ENCODE data around the gene SLC11A1. TPM values are rescaled to one million over a fixed set of nuclear protein-coding genes. Genes with fewer than 3 reads are reported as not detected.

The SLC11A1 gene
- total RNA-seq, 4 donors from 2014 or later: 0.26 to 14.0 (median 4.2) TPM

GRCh38 chr2:218344755-218345417 lies 37.2 kb upstream of the SLC11A1 start:
- intact Hi-C loops (cut with DNase I; ENCODE audit: low total_unique reads): no loop called here

GRCh38 chr2:218345491-218346236 lies 36.4 kb upstream of the SLC11A1 start:
- H3K27ac ChIP-seq: no peak overlapping the region

More at GRCh38 chr2:218344755-218345417, 37.2 kb upstream of the SLC11A1 start:
- DNase-seq: no peak
- Histone ChIP-seq H3K27me3 (no peaks in the 10 kb centered on the region), H3K4me3 (no peak overlapping the region), H3K36me3 (no peaks in the 10 kb centered on the region), H3K27ac (no peak overlapping the region), H3K4me1 (peaks cover 0 to 4% of the 10 kb centered on the region in 2 donors), H3K9me3 (no peaks in the 10 kb centered on the region)
- TF ChIP-seq POLR2A (IDR thresholded peaks at IDR 0.05) (no peak), CTCF (IDR thresholded peaks at IDR 0.05) (no peak)

GRCh38 chr2:218347172-218347571 lies 34.9 kb upstream of the SLC11A1 start:
- TF ChIP-seq CTCF (IDR thresholded peaks at IDR 0.05): no peak
- no peak for TF ChIP-seq POLR2A (IDR thresholded peaks at IDR 0.05)
- intact Hi-C loops (cut with DNase I; ENCODE audit: low total_unique reads): no loop called here
- no peak for DNase-seq
- H3K27ac ChIP-seq: no peak overlapping the region
- H3K36me3 ChIP-seq: no peaks in the 10 kb centered on the region
- no peak overlapping the region for H3K4me3 ChIP-seq
- H3K27me3 ChIP-seq: no peaks in the 10 kb centered on the region
- H3K4me1 ChIP-seq: peaks cover 0 to 4% of the 10 kb centered on the region in 2 donors
- no peaks in the 10 kb centered on the region for H3K9me3 ChIP-seq

More at GRCh38 chr2:218345491-218346236, 36.4 kb upstream of the SLC11A1 start:
- DNase-seq: no peak
- H3K27me3 ChIP-seq: no peaks in the 10 kb centered on the region
- peaks cover 0 to 4% of the 10 kb centered on the region in 2 donors for H3K4me1 ChIP-seq
- intact Hi-C loops (cut with DNase I; ENCODE audit: low total_unique reads): no loop called here
- no peak overlapping the region for H3K4me3 ChIP-seq
- TF ChIP-seq POLR2A (IDR thresholded peaks at IDR 0.05): no peak
- TF ChIP-seq CTCF (IDR thresholded peaks at IDR 0.05): no peak
- no peaks in the 10 kb centered on the region for H3K9me3 ChIP-seq
- no peaks in the 10 kb centered on the region for H3K36me3 ChIP-seq

- no peak for TF ChIP-seq POLR2A (IDR thresholded peaks at IDR 0.05)
- no peak for TF ChIP-seq CTCF (IDR thresholded peaks at IDR 0.05)
- Histone ChIP-seq H3K27me3 (no peaks in the 10 kb centered on the region), H3K4me1 (peaks cover 0 to 5% of the 10 kb centered on the region in 2 donors), H3K4me3 (no peak overlapping the region), H3K27ac (no peak overlapping the region), H3K36me3 (no peaks in the 10 kb centered on the region), H3K9me3 (no peaks in the 10 kb centered on the region)
- DNase-seq: no peak
- intact Hi-C loops (cut with DNase I; ENCODE audit: low total_unique reads): loop anchor here (10.0 kb wide), 1 partner anchor 49 kb away; no protein-coding TSS in a partner anchor
Measured at GRCh38 chr2:218354045-218354444, 28.0 kb upstream of the SLC11A1 start.
